Keratinocyte (primary cell): Measurements from ENCODE around the gene SKAP1. TPM values are rescaled to one million over a fixed set of nuclear protein-coding genes. Genes with fewer than 3 reads are reported as not detected.

Experiments
- DNase-seq: peaks from one replicate; pipeline ENCODE4 v3.0.0-alpha.2; 2011; ENCODE audit warnings: low read depth, missing footprints, low spot score
- FAIRE-seq: peaks from 2 replicates; lab custom pipeline; 2011; peaks lifted over from hg19 to GRCh38; lab: Jason Lieb, UNC
- H2AFZ ChIP-seq: 2 replicates; pipeline ENCODE4 v1.6.0; 2012; ENCODE audit warnings: low read length, control low read depth, inconsistent platforms; ENCODE audit not compliant: control insufficient read depth
- H3K27ac ChIP-seq: 2 replicates; pipeline ENCODE4 v1.5.1; 2011; ENCODE audit warnings: low read length; ENCODE audit not compliant: control insufficient read depth, insufficient read depth
- H3K27me3 ChIP-seq: 3 replicates; pipeline ENCODE4 v1.6.0; 2011; ENCODE audit warnings: low read length; ENCODE audit not compliant: control insufficient read depth, insufficient read depth; ENCODE audit errors: extremely low read depth
- H3K36me3 ChIP-seq, 2 experiments: 2 replicates in 1 of 2; 3 replicates in 1 of 2; pipeline ENCODE4 v1.5.1; 2011; ENCODE audit warnings: low read length in 2 of 2, mild to moderate bottlenecking in 1 of 2; ENCODE audit not compliant: control insufficient read depth in 2 of 2, insufficient read depth in 2 of 2; ENCODE audit errors: extremely low read depth in 1 of 2
- H3K4me1 ChIP-seq: 3 replicates; pipeline ENCODE4 v1.5.1; 2011; ENCODE audit warnings: low read length; ENCODE audit not compliant: control insufficient read depth, insufficient read depth; ENCODE audit errors: extremely low read depth
- H3K4me2 ChIP-seq: 3 replicates; pipeline ENCODE4 v1.6.0; 2011; ENCODE audit warnings: low read depth, low read length; ENCODE audit not compliant: control insufficient read depth, insufficient read depth; ENCODE audit errors: extremely low read depth
- H3K4me3 ChIP-seq, 3 experiments: fragments of 200-600 bp in 1 of 3; sonication (generic) in 1 of 3; 2 replicates in 2 of 3; 3 replicates in 1 of 3; pipeline ENCODE4 v1.5.1; 2011 to 2016; ENCODE audit warnings: low read length in 3 of 3, mild to moderate bottlenecking in 3 of 3, control low read depth in 2 of 3, inconsistent platforms in 1 of 3, low read depth in 1 of 3, mixed read lengths in 1 of 3, mixed run types in 1 of 3, moderate library complexity in 1 of 3; ENCODE audit not compliant: control insufficient read depth in 2 of 3, insufficient read depth in 2 of 3; ENCODE audit errors: extremely low read depth in 1 of 3
- H3K79me2 ChIP-seq: 2 replicates; pipeline ENCODE4 v1.6.0; 2012; ENCODE audit warnings: low read length; ENCODE audit not compliant: control insufficient read depth, insufficient read depth
- H3K9ac ChIP-seq: 3 replicates; pipeline ENCODE4 v1.6.0; 2011; ENCODE audit warnings: low read length; ENCODE audit not compliant: control insufficient read depth, insufficient read depth; ENCODE audit errors: extremely low read depth
- H3K9me1 ChIP-seq: 3 replicates; pipeline ENCODE4 v1.6.0; 2011; ENCODE audit warnings: low read length; ENCODE audit not compliant: control insufficient read depth, insufficient read depth; ENCODE audit errors: extremely low read depth
- H3K9me3 ChIP-seq: 2 replicates; pipeline ENCODE4 v1.5.1; 2012; ENCODE audit warnings: low read depth, low read length; ENCODE audit not compliant: control insufficient read depth
- H4K20me1 ChIP-seq: 3 replicates; pipeline ENCODE4 v1.6.0; 2011; ENCODE audit warnings: low read length; ENCODE audit not compliant: control insufficient read depth, insufficient read depth; ENCODE audit errors: extremely low read depth
- CTCF ChIP-seq, 3 experiments: IDR thresholded peaks in 1 of 3; conservative IDR thresholded peaks in 1 of 3; optimal IDR thresholded peaks in 1 of 3; 2 replicates in 2 of 3; 3 replicates in 1 of 3; pipeline versions ENCODE3 to v1.5.1; 2011; ENCODE audit warnings: low read length in 3 of 3, mild to moderate bottlenecking in 3 of 3, moderate library complexity in 2 of 3, control low read depth in 1 of 3, inconsistent platforms in 1 of 3; ENCODE audit not compliant: insufficient read depth in 2 of 3; ENCODE audit errors: extremely low read depth in 1 of 3
- EZH2 ChIP-seq: IDR thresholded peaks from one replicate; pipeline ENCODE4 v1.6.1; 2012; ENCODE audit warnings: inconsistent platforms, mild to moderate bottlenecking, low read length, moderate library complexity
- dilution Hi-C: fragments of 300-500 bp; cut with MboI; formaldehyde crosslinking; loops from one replicate; pipeline ENCODE4 v1.7.0; 2020; ENCODE audit warnings: low sequenced_read_pairs; ENCODE audit not compliant: extremely low pct_ligation_motif_present
- polyA plus RNA-seq, 5 experiments: library from polyadenylated mRNA; depleted of rRNA in 3 of 5; stranded (reverse) in 3 of 5; stranded (forward) in 1 of 5; unstranded in 1 of 5; fragments of >200 nt; gene quantifications; 1 replicate in 1 of 5; 2 replicates in 3 of 5; 3 replicates in 1 of 5; pipeline versions ENCODE4 v1.2.1 to v1.2.3, GENCODE V29; 2011 to 2012; ENCODE audit warnings: missing spikeins in 2 of 5, low read depth in 1 of 5, low replicate concordance in 1 of 5

SKAP1 gene
- polyA plus RNA-seq, 1 donor (not counting 4 experiments of a cell fraction or from before 2014, with no cell fraction given): not detected

GRCh38 chr17:48144231-48144630, 285.8 kb downstream of the SKAP1 start:
- Histone ChIP-seq H3K9me3 (no peaks in the 10 kb centered on the region), H3K4me3 (no peak overlapping the region), H3K27ac (no peak overlapping the region), H3K4me1 (no peaks in the 10 kb centered on the region), H3K4me2 (no peak overlapping the region), H4K20me1 (no peaks in the 10 kb centered on the region), H3K36me3 (no peaks in the 10 kb centered on the region), H3K79me2 (no peaks in the 10 kb centered on the region), H3K27me3 (peaks cover 37% of the 10 kb centered on the region), H3K9me1 (no peaks in the 10 kb centered on the region), H2AFZ (no peak overlapping the region), H3K9ac (no peak overlapping the region)
- DNase-seq (no peak), FAIRE-seq (no peak)
- TF ChIP-seq CTCF (optimal IDR thresholded peaks at IDR 0.05 in 1 of 3, IDR thresholded peaks at IDR 0.05 in 1 of 3, conservative IDR thresholded peaks at IDR 0.05 in 1 of 3; ENCODE audit: extremely low read depth in 1 of 3, insufficient read depth in 2 of 3, low read length in 3 of 3) (no peak), EZH2 (no peak)
- dilution Hi-C loops: no loop called here

DNA sequence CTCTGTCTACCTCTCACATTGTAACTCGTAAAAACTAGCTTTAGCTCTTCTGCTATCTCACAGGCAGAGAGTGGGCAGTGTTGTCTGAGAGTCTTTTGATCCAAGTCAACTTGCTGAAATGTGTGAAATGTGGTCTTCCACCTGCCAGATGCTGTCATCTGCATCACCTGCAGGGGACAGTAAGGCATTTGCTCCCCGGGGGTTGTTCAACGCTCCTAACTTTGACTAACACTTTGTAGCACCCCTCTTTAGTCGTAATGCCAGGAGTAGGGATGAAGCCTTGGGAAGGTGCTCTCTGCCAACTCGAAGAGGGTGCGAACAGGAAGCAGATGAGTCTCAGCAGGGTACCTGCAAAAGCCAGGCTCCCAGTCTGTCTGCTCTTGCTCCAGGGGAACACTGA, 286.4 kb downstream of the SKAP1 start:
- H2AFZ ChIP-seq: no peak overlapping the region
- no peak for FAIRE-seq
- dilution Hi-C loops: no loop called here
- H3K27ac ChIP-seq: no peak overlapping the region
- no peaks in the 10 kb centered on the region for H3K9me3 ChIP-seq
- H3K4me1 ChIP-seq: no peaks in the 10 kb centered on the region
- H3K27me3 ChIP-seq: peaks cover 32% of the 10 kb centered on the region
- H4K20me1 ChIP-seq: no peaks in the 10 kb centered on the region
- no peak for TF ChIP-seq CTCF (optimal IDR thresholded peaks at IDR 0.05 in 1 of 3, IDR thresholded peaks at IDR 0.05 in 1 of 3, conservative IDR thresholded peaks at IDR 0.05 in 1 of 3; ENCODE audit: extremely low read depth in 1 of 3, insufficient read depth in 2 of 3, low read length in 3 of 3)
- TF ChIP-seq EZH2: peak; percentile 33
- H3K79me2 ChIP-seq: no peaks in the 10 kb centered on the region
- H3K4me3 ChIP-seq: no peak overlapping the region
- H3K36me3 ChIP-seq: no peaks in the 10 kb centered on the region
- H3K9ac ChIP-seq: no peak overlapping the region
- H3K4me2 ChIP-seq: no peak overlapping the region
- DNase-seq: no peak
- H3K9me1 ChIP-seq: no peaks in the 10 kb centered on the region
